Heart right ventricle (tissue), 16 donors: Measurements from ENCODE around the gene BRCA1. TPM values are rescaled to one million over a fixed set of nuclear protein-coding genes. Genes with fewer than 3 reads are reported as not detected.
"Not testable (repeated sequence)": the region's sequence is repeated elsewhere in the genome, so short reads cannot be mapped to it uniquely, and the experiment has no call there.

ENCODE experiments used
- ATAC-seq, 8 donors: fragments of 200-7000 bp; cut with Tn5 transposase; one replicate each; pipeline ENCODE4 v1.9.1; 2020; ENCODE audit warnings: mild to moderate bottlenecking in 8 of 8, moderate library complexity in 8 of 8, moderate number of reproducible peaks in 1 of 8
- DNase-seq, 2 donors: peaks; one replicate each; pipeline ENCODE4 v3.0.0-alpha.2; 2020
- H3K27ac ChIP-seq, 10 donors: fragments of 200-600 bp; sonication (generic) in 2 of 10; one replicate each; pipeline versions ENCODE4 v1.5.0 to v1.8.0; 2020 to 2022; ENCODE audit warnings: mild to moderate bottlenecking in 3 of 10
- H3K27me3 ChIP-seq, 7 donors: fragments of 200-600 bp; one replicate each; pipeline ENCODE4 v1.8.0; 2021 to 2022; ENCODE audit warnings: mild to moderate bottlenecking in 2 of 7
- H3K36me3 ChIP-seq, 9 donors: fragments of 200-600 bp; sonication (generic) in 1 of 9; one replicate each; pipeline versions ENCODE4 v1.5.0 to v1.8.0; 2020 to 2022; ENCODE audit warnings: mild to moderate bottlenecking in 2 of 9
- H3K4me1 ChIP-seq, 9 donors: fragments of 200-600 bp; sonication (generic) in 1 of 9; one replicate each; pipeline versions ENCODE4 v1.5.0 to v1.8.0; 2020 to 2022; ENCODE audit warnings: mild to moderate bottlenecking in 4 of 9
- H3K4me3 ChIP-seq, 10 donors: fragments of 200-600 bp; sonication (generic) in 2 of 10; one replicate each; pipeline versions ENCODE4 v1.5.0 to v1.8.0; 2020 to 2022; ENCODE audit warnings: mild to moderate bottlenecking in 7 of 10, moderate library complexity in 2 of 10
- H3K9me3 ChIP-seq, 11 donors: fragments of 200-600 bp in 10 of 11; sonication (generic) in 2 of 11; one replicate each; pipeline versions ENCODE4 v1.5.0 to v1.8.0; 2013 to 2022; ENCODE audit warnings: mild to moderate bottlenecking in 2 of 11, control low read depth in 1 of 11, moderate library complexity in 1 of 11
- CTCF ChIP-seq, 9 donors: fragments of 200-600 bp; sonication (generic) in 2 of 9; IDR thresholded peaks; one replicate each; pipeline versions ENCODE4 v1.5.0 to v1.8.0; 2021 to 2022; ENCODE audit warnings: antibody characterized with exemption in 9 of 9, mild to moderate bottlenecking in 5 of 9, moderate library complexity in 1 of 9
- WGBS, 2 donors: extraction: QIAGEN DNeasy Blood & Tissue Kit; methylation state at CpG; one replicate each; pipeline ENCODE4 v1.1.7; 2013; ENCODE audit warnings: inconsistent platforms in 1 of 2; 5-methylcytosine and 5-hydroxymethylcytosine counted together
- intact Hi-C, 10 donors: fragments of 100-400 bp; cut with DNase I; formaldehyde crosslinking; loops; one replicate each; pipeline versions ENCODE4 v1.11.1 to v1.14.2; 2022
- polyA plus RNA-seq, 2 donors: library from polyadenylated mRNA; stranded (reverse); fragments of 200-250 nt; gene quantifications; one replicate each; pipeline ENCODE4 v1.2.3, GENCODE V29; 2013
- total RNA-seq, 10 donors: library from RNA; stranded (reverse); fragmentation: NEBNext Ultra II Directional in 3 of 10; extraction: Animal tissue kit (Norgen Biotek cat#: 25700) in 3 of 10; gene quantifications; one replicate each; pipeline versions ENCODE4 v1.2.1 to v1.2.4, GENCODE V29; 2021 to 2023
- donor health status: Arrhythmogenic right ventricular cardiomyopathy.
- donor health status: ischemic (EF 13 %, LVEDD 7.1; RV severe dilation, severe dysfunction).
- donor health status: healthy with polysubstance abuse.
- donor health status: DM: no; HTN: yes; CAD: no.
- donor health status: DM: no; HTN: no; CAD: no.
- donor health status: ischemic (EF 25% LVEDD 6.9; RV normal size, moderate dysfunction).
- donor health status: ischemic (EF 25% LVEDD 5.7; RV mildly dilated, moderate dysfunction).
- donor health status: healthy.
- donor health status: DM: yes; HTN: yes; CAD: no.
- donor health status: Ischemic cardiomyopathy.
- donor health status: ischemic (EF 35%, LVEDD 5.7; RV mildly dilated, moderate dysfunction).
- donor health status: nonischemic (EF 11% LVEDD 7.7; RV severe dilation, severe dysfunction).
- donor health status: DM: yes; HTN: yes; CAD: no.
- donor health status: PGD.
- donor health status: ischemic (EF 29% LVEDD 5.4; RV normal size, mild dysfunction).
- donor health status: nonischemic (EF 23%, LVEDD 6.1; RV moderate dilation, normal function).

BRCA1 gene
- total and polyA plus RNA-seq, 12 donors: 2.2 to 12.0 (median 7.9) TPM

- DNase-seq (no peak), ATAC-seq (peak in 1 of 8 donors; percentile 14)
- 80 to 85% methylated on average over 5 of the region's 5 CpGs for WGBS, 2 donors
- Histone ChIP-seq H3K36me3 (peaks cover 0 to 59% (median 38%) of the 10 kb centered on the region in 9 donors), H3K4me3 (no peak overlapping the region), H3K27me3 (no peaks in the 10 kb centered on the region), H3K27ac (no peak overlapping the region), H3K4me1 (peaks cover 5 to 63% (median 31%) of the 10 kb centered on the region in 9 donors), H3K9me3 (no peaks in the 10 kb centered on the region)
- TF ChIP-seq CTCF (IDR thresholded peaks at IDR 0.05): no peak
- intact Hi-C loops: no loop called here
Observed at GRCh38 chr17:43003542-43004172, 121.5 kb downstream of the BRCA1 start.

GRCh38 chr17:43000894-43001293 lies 124.3 kb downstream of the BRCA1 start:
- H3K9me3 ChIP-seq, DNase-seq, ATAC-seq, H3K27me3 ChIP-seq, intact Hi-C loops, H3K4me3 ChIP-seq: not testable (repeated sequence)
- Histone ChIP-seq H3K27ac (peak overlapping the region in 2 of 10 donors; percentile 9 to 34), H3K4me1 (peaks cover 5 to 45% (median 22%) of the 10 kb centered on the region in 9 donors), H3K36me3 (peaks cover 0 to 59% (median 38%) of the 10 kb centered on the region in 9 donors)
- 93 to 94% methylated on average over 13 of the region's 13 CpGs for WGBS, 2 donors

DNA sequence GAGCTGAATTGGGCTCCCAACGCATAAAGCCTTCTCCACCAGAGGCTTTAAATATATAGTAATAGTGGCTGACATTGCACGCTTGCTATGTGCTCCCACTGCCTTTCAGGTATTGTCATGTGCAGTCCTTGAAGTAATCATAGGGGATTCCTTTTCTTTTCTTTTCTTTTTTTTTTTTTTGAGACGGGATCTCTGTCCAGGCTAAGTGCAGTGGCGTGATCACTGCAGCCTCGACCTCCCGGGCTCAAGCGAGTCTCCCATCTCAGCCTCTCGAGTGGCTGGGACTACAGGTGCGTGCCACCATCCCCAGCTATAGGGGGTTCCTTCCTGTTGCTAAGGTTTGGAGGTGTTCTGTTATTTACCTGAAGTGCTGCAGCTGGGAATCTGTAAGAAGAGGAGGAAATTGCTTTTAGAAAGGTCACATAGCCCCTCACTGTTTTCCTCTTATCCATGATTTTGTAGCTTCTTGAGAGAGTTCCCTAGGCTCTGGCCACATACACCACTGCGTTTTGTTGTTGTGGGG lies 126.1 kb downstream of the BRCA1 start:
- WGBS, 2 donors: 10 to 11% methylated on average over 10 of the region's 10 CpGs
- ATAC-seq: no peak
- peak overlapping the region; percentile 69 to 94 (median 84) for H3K4me3 ChIP-seq
- H3K9me3 ChIP-seq: no peaks in the 10 kb centered on the region
- DNase-seq: no peak
- peaks cover 0 to 61% (median 38%) of the 10 kb centered on the region in 9 donors for H3K36me3 ChIP-seq
- H3K27me3 ChIP-seq: no peaks in the 10 kb centered on the region
- intact Hi-C loops: loop anchor here in 3 of 10 donors (2.0 to 5.0 kb wide), 3 partner anchors 18 to 172 kb away; partner anchors contain the start of genes NBR1 (in 1 of the 3), PSME3 (in 1 of the 3), PTGES3L (in 1 of the 3) and RUNDC1 (in 1 of the 3)
- H3K27ac ChIP-seq: peak overlapping the region in 9 of 10 donors; percentile 80 to 96 (median 89)
- H3K4me1 ChIP-seq: peaks cover 5 to 45% (median 22%) of the 10 kb centered on the region in 9 donors
- TF ChIP-seq CTCF (IDR thresholded peaks at IDR 0.05): no peak

- H3K4me1 ChIP-seq: peaks cover 5 to 45% (median 22%) of the 10 kb centered on the region in 9 donors
- intact Hi-C loops: loop anchor here in 4 of 10 donors (1.0 to 5.0 kb wide), 4 partner anchors 17 to 173 kb away; partner anchors contain the start of genes PTGES3L (in 2 of the 4), RUNDC1 (in 2 of the 4), NBR1 (in 1 of the 4) and PSME3 (in 1 of the 4)
- no peaks in the 10 kb centered on the region for H3K9me3 ChIP-seq
- peak; percentile 97 to 99 (median 99) for ATAC-seq
- TF ChIP-seq CTCF (IDR thresholded peaks at IDR 0.05): peak; percentile 77 to 94 (median 89)
- peaks cover 0 to 62% (median 33%) of the 10 kb centered on the region in 9 donors for H3K36me3 ChIP-seq
- 0% methylated on average over 49 of the region's 49 CpGs for WGBS, 2 donors
- peak within 1 kb of the TSS; percentile 63 to 96 (median 88) for H3K27ac ChIP-seq
- DNase-seq: peak; percentile 95 to 99
- no peaks in the 10 kb centered on the region for H3K27me3 ChIP-seq
- peak within 1 kb of the TSS; percentile 69 to 94 (median 84) for H3K4me3 ChIP-seq
Observed at GRCh38 chr17:42997984-42998938, 126.9 kb downstream of the BRCA1 start, which contains the start of gene RPL27. Gene RPL27 (plus strand): TSS chr17:42998419. CDS start chr17:42998751, 332 bp downstream.
